ENCODE results near the gene SHKBP1. TPM values are rescaled to one million over a fixed set of nuclear protein-coding genes. Genes with fewer than 3 reads are reported as not detected.
A peak's percentile ranks its signal among the peaks of the same experiment; 100 is the strongest.

Gene SHKBP1
- polyA plus RNA-seq, 10 donors = 14.7 to 31.7 (median 19.0) TPM

GRCh38 chr19:40632311-40633036 is 55.8 kb downstream of the SHKBP1 start:
- no peak for DNase-seq

- no peak for DNase-seq
Measured at GRCh38 chr19:40633207-40633606, 56.5 kb downstream of the SHKBP1 start.

- DNase-seq = no peak
Measured at GRCh38 chr19:40638327-40638726, 61.7 kb downstream of the SHKBP1 start.

GRCh38 chr19:40639638-40639982 is 62.9 kb downstream of the SHKBP1 start:
- DNase-seq = no peak

GRCh38 chr19:40640744-40641143 is 64.1 kb downstream of the SHKBP1 start:
- peak in 1 of 3 donors; percentile 45 for DNase-seq

Other genes with a start within 250 kb of the SHKBP1 start
- gene C19orf47, start 228.5 kb upstream of the SHKBP1 start, polyA plus RNA-seq (ENCODE audit: insufficient read length in 10 of 10) = 10 to 100 TPM; 44.0 to 71.9 (median 60.8) TPM
- gene PLD3, start 228.2 kb upstream of the SHKBP1 start, polyA plus RNA-seq (ENCODE audit: insufficient read length in 10 of 10) = 100 to 1,000 TPM; 169 to 268 (median 209) TPM
- gene HIPK4, start 186.7 kb upstream of the SHKBP1 start, polyA plus RNA-seq (ENCODE audit: insufficient read length in 10 of 10) = 1 to 10 TPM in 9 of 10 donors, under 1 TPM in 1; 0.68 to 1.7 (median 1.4) TPM
- 1 to 10 TPM; 6.0 to 9.0 (median 7.5) TPM for gene PRX, start 163.5 kb upstream of the SHKBP1 start, polyA plus RNA-seq (ENCODE audit: insufficient read length in 10 of 10)
- 1 to 10 TPM; 4.2 to 7.7 (median 6.2) TPM for gene SERTAD1, start 150.9 kb upstream of the SHKBP1 start, polyA plus RNA-seq (ENCODE audit: insufficient read length in 10 of 10)
- gene SERTAD3, start 132.5 kb upstream of the SHKBP1 start, polyA plus RNA-seq (ENCODE audit: insufficient read length in 10 of 10) = 10 to 100 TPM; 37.2 to 55.1 (median 50.9) TPM
- 10 to 100 TPM; 26.1 to 55.4 (median 32.3) TPM for gene BLVRB, start 111.1 kb upstream of the SHKBP1 start, polyA plus RNA-seq (ENCODE audit: insufficient read length in 10 of 10)
- gene SPTBN4, start 109.9 kb upstream of the SHKBP1 start, polyA plus RNA-seq (ENCODE audit: insufficient read length in 10 of 10) = under 1 TPM; 0.25 to 0.81 (median 0.49) TPM
- gene LTBP4, start 24.5 kb downstream of the SHKBP1 start, polyA plus RNA-seq (ENCODE audit: insufficient read length in 10 of 10) = 100 to 1,000 TPM; 157 to 405 (median 220) TPM
- 10 to 100 TPM; 22.0 to 37.8 (median 28.3) TPM for gene NUMBL, start 113.8 kb downstream of the SHKBP1 start, polyA plus RNA-seq (ENCODE audit: insufficient read length in 10 of 10)
- gene COQ8B, start 140.0 kb downstream of the SHKBP1 start, polyA plus RNA-seq (ENCODE audit: insufficient read length in 10 of 10) = 10 to 100 TPM; 15.8 to 22.0 (median 19.0) TPM
- 10 to 100 TPM in 5 of 10 donors, 1 to 10 TPM in 5; 7.9 to 11.6 (median 10.0) TPM for gene ITPKC, start 140.2 kb downstream of the SHKBP1 start, polyA plus RNA-seq (ENCODE audit: insufficient read length in 10 of 10)
- gene ACTMAP, start 173.6 kb downstream of the SHKBP1 start, polyA plus RNA-seq (ENCODE audit: insufficient read length in 10 of 10) = 10 to 100 TPM in 5 of 10 donors, 1 to 10 TPM in 5; 7.1 to 12.4 (median 10.1) TPM
- 10 to 100 TPM; 51.6 to 95.0 (median 67.9) TPM for gene SNRPA, start 174.3 kb downstream of the SHKBP1 start, polyA plus RNA-seq (ENCODE audit: insufficient read length in 10 of 10)
- 1 to 10 TPM; 1.0 to 3.9 (median 2.3) TPM for gene MIA, start 198.6 kb downstream of the SHKBP1 start, polyA plus RNA-seq (ENCODE audit: insufficient read length in 10 of 10)
- 1 to 10 TPM; 7.1 to 9.6 (median 8.6) TPM for gene RAB4B, start 201.4 kb downstream of the SHKBP1 start, polyA plus RNA-seq (ENCODE audit: insufficient read length in 10 of 10)
- gene EGLN2, start 222.3 kb downstream of the SHKBP1 start, polyA plus RNA-seq (ENCODE audit: insufficient read length in 10 of 10) = 10 to 100 TPM; 38.4 to 59.6 (median 46.3) TPM